Stimulated activated CD4-positive, alpha-beta T cell treated with anti-CD3 and anti-CD28 coated beads, TNF-alpha, amount 100 ng/mL, for 48 hours (primary cell): ENCODE measurements around the gene CCL24.
"Not testable (repeated sequence)": the region's sequence is repeated elsewhere in the genome, so short reads cannot be mapped to it uniquely, and the experiment has no call there.

Source experiments
- DNase-seq, 3 donors: peaks; one replicate each; pipeline ENCODE4 v3.0.0-alpha.2; 2020; ENCODE audit warnings: low read depth in 3 of 3

Gene CCL24

DNA sequence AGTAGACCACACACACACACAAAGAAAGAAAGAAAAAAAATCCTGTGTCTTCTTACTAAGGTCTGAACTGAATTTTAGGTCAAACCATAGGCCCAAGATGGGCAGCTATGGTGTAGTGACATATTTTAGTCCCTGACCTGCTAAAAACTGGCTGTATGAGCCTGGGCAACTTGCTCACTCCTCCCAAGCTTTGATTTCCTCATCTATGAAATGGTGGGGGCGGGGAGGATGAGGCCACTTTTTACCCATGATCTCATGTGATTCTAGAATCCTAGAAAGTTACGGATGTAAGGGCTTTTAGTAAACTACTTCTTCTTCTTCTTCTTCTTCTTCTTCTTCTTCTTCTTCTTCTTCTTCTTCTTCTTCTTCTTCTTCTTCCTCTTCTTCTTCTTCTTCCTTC is 6.1 kb upstream of the CCL24 start:
- no peak for DNase-seq

DNA sequence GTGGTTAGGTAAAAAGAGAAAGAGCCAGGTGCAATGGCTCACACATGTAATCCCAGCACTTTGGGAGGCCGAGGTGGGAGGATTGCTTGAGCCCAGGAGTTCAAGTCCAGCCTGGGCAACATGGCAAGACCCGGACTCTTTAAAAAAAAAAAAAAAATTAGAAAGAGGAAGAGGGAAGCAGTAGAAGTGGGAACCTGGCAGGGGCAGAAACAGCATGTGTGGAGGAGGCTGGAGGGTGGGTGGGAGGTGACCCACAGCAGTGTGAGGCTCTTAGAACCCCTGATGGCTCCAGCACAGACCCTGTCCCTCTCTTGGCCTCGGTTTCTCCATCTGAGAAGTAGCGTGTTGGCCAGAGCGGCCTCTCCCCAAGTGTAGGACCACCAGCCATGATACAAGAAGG is 4.9 kb upstream of the CCL24 start:
- DNase-seq, result no peak

GRCh38 chr7:75817116-75817515 is 3.5 kb upstream of the CCL24 start:
- no peak for DNase-seq

DNA sequence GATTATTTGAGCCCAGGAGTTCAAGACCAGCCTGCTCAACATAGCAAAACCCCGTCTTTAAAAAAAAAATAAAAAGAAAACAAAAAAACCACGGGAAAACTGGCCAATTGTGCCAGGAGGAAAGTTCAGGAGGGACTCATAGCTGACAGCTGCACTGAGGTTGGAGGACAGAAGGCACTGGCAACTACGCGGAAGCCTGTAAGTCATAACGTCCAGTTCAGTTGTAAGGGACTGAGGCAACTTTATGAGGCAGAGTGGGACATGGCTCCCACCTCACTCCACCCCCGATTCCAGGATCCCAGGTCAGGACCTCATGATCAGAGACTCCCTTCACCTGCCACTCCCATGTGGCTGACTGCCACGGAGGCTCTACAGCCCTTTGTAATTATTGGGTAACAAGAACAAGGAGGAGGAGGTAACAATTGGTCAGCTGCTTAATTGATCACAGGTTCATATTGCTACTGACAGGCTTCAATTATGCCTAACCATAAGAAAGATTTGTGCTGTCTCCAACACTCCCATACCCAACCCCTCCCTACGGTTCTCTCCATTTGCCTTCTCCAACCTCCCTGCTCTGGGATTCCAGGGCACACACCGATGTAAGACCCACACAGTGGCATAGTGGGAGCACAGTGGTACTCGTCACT is 1.9 kb upstream of the CCL24 start:
- DNase-seq, result no peak

- no peak for DNase-seq
Observed at GRCh38 chr7:75814407-75814947, 871 bp upstream of the CCL24 start.

DNA sequence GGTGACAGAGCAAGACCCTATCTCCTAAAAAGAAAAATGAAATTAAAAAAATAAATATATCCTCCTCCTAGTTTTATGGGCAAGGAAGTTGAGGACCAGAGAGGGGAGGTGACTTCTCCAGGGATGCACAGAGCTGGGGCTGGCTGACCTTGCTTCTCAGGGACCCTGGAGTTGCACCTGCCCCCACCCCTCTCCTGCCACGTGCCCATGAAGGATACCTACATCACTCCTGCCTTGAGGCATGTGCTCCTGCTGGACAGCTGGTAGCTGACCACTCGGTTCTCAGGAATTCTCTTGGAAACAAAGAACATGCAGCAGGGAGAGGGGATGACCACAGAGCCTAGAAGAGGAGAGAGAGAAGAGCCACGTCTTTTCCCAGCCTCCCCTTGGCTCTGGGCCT is 522 bp downstream of the CCL24 start:
- no peak for DNase-seq

DNA sequence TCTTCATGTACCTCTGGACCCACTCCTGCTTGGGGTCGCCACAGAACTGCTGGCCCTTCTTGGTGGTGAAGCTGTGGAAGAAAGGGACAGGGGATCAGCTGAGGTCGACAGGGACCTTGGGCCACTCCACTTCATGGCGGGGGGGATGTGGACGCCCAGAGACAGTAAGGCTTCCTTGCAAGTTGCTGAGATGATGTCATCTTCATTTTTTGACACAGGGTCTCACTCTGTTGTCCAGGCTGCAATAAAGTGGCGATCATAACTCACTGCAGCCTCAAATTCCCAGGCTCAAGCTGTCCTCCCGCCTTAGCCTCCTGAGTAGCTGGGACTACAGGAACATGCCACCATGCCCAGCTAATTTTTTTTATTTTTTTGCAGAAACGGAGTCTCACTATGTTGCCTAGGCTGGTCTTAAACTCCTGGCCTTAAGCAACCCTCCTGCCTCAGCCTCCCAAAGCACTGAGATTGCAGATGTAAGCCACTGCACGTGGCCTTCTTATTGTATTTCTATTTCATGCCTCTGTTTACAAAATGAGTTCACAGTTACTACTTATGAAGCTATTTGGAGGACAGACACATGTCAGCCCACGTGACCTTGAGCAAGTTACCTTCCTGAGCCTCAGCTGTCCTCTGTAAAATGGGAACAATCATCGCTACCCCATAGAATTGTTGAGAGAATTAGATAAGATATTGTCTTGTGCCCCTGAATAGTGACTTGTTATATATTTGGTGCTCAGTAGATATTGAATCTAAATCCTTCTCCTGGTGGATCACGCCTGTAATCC is 1.5 kb downstream of the CCL24 start:
- DNase-seq, result no peak

- no peak for DNase-seq
Observed at GRCh38 chr7:75809396-75809795, 4.2 kb downstream of the CCL24 start.

DNA sequence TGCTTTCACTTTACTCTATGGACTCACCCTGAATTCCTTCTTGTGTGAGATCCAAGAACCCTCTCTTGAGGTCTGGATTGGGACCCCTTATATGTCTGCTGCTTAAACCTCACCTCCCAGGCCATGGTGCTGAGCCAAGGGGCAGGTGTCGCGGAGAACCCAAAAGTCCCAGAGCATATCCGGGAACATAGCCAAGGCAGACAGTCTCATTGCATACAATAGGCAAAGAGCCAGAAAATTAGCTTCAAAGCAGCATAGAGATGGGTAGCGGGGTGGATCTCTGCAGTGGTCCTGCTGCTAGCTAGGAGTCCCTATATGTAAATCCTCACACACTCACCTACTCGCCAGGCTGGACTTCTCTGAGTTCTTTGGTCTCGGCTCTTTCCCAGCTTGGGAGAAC is 5.5 kb downstream of the CCL24 start:
- DNase-seq, result no peak

DNA sequence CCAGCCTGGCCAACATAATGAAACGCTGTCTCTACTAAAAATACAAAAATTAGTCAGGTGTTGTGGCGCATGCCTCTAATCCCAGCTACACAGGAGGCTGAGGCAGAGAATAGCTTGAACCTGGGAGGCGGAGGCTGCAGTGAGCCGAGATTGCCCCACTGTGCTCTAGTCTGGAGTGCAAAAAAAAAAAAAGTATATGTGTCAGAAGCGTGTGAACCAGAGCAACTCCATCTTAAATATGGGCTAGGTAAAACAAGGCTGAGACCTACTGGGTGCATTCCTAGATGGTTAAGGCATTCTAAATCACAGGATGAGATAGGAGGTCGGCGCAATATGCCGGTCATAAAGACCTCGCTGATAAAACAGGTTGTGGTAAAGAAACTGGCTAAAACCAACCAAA is 6.2 kb downstream of the CCL24 start:
- DNase-seq, result no peak

- DNase-seq, result no peak
Observed at GRCh38 chr7:75806560-75807307, 6.9 kb downstream of the CCL24 start.

DNA sequence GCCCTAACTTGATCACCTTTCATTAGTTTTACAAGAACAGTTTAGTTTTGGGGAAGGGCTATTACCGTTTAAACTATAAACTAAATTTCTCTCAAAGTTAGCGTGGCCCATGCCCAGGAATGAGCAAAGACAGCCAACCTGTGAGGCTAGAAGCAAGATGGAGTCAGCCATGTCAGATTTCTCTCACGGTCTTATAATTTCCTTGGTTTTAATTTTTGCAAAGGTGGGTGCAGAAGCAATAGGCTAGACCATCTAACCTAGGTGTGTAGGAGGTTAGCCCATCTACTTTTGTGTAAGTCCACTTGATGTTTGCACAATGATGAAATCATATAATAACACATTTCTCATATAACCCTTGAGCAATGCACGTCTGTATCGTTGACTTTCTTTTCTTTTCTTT is 8.9 kb downstream of the CCL24 start:
- DNase-seq, result no peak

DNA sequence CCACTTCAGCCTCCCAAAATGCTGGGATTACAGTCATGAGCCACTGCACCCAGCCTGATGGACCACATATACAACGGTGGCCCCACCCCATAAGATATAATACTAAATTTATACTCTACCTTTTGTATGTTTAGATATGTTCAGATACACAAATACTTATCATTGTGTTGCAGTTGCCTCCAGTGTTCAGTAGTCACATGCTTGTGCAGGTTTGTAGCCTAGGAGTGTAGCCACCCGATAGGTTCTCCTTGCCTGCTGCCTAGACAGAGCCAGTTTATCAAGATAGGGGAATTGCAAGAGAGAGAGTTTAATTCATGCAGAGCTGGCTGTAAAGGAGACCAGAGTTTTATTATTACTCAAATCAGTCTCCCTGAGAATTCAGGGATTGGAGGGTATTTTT is 9.6 kb downstream of the CCL24 start:
- DNase-seq, result no peak

DNA sequence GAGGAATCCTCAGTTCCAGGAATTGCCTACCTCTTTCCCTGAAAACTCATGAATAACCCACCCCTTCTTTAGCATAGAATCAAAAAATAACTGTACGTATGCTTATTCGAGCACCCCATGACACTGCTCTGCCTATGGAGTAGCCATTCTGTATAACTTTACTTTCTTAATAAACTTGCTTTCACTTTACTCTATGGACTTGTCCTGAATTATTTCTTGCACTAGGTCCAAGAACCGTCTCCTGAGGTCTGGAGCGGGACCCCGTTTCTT is 11.1 kb downstream of the CCL24 start:
- no peak for DNase-seq

DNA sequence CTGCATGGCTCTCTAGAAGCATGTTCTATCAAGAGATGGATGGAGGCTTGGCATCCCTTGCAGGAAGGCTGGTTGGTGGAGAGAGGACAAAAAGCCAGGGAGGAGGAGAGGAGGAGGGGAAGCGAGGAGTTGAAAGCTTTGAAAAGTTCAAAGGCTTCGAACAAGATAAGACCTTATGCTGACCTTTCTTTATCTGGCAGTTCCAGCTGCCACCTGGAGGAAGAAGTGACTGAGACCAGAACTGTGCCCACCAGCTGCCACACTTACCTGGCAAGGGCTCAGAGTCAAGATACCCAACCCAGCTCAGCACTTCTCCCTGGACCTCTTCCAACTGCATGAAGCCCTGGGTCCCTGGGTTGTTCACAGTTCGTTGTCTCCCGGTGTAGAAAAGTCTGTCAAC is 14.8 kb downstream of the CCL24 start:
- no peak for DNase-seq

- DNase-seq, result no peak
Observed at GRCh38 chr7:75796420-75796819, 17.2 kb downstream of the CCL24 start.

DNA sequence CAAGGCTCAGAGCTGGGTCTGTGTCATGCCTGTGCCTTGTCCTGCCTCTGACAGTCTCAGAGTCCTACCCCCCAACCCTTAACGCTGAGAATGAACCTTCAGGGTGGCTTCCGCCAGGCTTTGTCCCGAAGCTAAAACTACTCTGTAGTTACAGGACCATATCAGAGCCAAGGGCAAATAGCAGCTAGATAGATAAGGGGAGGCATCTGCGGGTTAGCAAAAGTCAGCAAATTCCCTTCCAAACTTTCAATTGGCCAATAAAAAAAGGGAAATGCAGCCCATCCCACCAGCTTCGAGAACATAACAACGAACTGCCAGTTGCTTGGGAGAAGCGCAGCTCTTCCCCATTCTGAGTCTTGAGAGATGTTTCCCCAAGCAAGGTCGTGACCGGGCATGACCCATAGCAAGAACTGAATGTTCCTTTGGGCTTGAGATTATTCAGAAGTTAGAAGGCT is 17.7 kb downstream of the CCL24 start:
- no peak for DNase-seq

- no peak for DNase-seq
Observed at GRCh38 chr7:75793676-75794075, 19.9 kb downstream of the CCL24 start.

DNA sequence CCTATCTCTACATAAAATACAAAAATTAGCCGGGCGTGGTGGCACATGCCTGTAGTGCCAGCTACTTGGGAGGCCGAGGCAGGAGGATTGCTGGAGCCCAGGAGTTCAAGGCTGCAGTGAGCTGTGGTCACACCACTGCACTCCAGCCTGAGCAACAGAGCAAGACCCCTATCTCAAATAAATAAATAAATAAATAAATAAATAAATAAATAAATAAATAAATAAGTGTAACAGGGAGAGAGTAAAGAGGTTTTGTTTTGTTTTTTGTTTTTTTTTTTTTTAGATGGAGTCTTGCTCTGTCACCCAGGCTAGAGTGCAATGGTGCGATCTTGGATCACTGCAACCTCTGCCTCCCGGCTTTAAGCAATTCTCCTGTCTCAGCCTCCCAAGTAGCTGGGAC is 21.0 kb downstream of the CCL24 start:
- not testable (repeated sequence) for DNase-seq

GRCh38 chr7:75789361-75789924 is 24.2 kb downstream of the CCL24 start:
- no peak for DNase-seq

DNA sequence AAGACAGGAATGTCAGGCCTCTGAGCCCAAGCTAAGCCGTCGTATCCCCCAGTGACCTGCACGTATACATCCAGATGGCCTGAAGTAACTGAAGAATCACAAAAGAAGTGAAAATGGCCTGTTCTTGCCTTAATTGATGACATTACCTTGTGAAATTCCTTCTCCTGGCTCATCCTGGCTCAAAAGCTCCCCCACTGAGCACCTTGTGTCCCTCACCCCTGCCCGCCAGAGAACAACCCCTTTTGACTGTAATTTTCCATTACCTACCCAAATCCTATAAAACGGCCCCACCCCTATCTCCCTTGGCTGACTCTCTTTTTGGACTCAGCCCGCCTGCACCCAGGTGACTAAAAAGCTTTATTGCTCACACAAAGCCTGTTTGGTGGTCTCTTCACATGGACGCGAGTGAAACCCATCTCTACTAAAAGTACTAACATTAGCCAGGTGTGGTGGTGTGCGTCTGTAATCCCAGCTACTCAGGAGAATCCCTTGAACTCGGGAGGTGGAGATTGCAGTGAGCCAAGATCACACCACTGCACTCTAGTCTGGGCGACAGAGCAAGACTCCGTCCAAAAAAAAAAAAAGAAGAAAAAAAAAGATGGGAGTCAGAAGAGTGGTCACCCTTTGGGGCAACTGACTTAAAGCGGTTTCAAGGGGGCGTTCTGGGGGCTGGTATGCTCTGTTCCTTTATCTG is 25.3 kb downstream of the CCL24 start:
- DNase-seq, result not testable (repeated sequence)

- not testable (repeated sequence) for DNase-seq
Observed at GRCh38 chr7:75783058-75783457, 30.5 kb downstream of the CCL24 start.
